KMS-11 (cell line): ENCODE data around the gene TMEM150B.

Source experiments
- H2AFZ ChIP-seq: fragments of 200-600 bp; sonication (generic); 2 replicates; pipeline ENCODE4 v1.6.1; 2016; ENCODE audit warnings: antibody characterized with exemption, mixed run types, low read depth
- H3K27ac ChIP-seq: fragments of 200-600 bp; sonication (generic); 2 replicates; pipeline ENCODE4 v1.6.1; 2016; ENCODE audit warnings: mild to moderate bottlenecking, mixed run types
- H3K27me3 ChIP-seq: fragments of 200-600 bp; sonication (generic); 2 replicates; pipeline ENCODE4 v1.6.1; 2017; ENCODE audit warnings: mild to moderate bottlenecking, low read depth, mixed run types, moderate library complexity; ENCODE audit not compliant: insufficient read depth
- H3K36me3 ChIP-seq: fragments of 200-600 bp; sonication (generic); 2 replicates; pipeline ENCODE4 v1.6.1; 2017; ENCODE audit warnings: mild to moderate bottlenecking, mixed run types; ENCODE audit not compliant: insufficient read depth
- H3K4me1 ChIP-seq: fragments of 200-600 bp; sonication (generic); 2 replicates; pipeline ENCODE4 v1.6.1; 2016; ENCODE audit warnings: mild to moderate bottlenecking, low read depth, mixed run types; ENCODE audit not compliant: poor library complexity, severe bottlenecking
- H3K4me2 ChIP-seq: fragments of 200-600 bp; sonication (generic); 2 replicates; pipeline ENCODE4 v1.7.0; 2016; ENCODE audit warnings: mild to moderate bottlenecking, mixed run types
- H3K4me3 ChIP-seq: fragments of 200-600 bp; sonication (generic); IDR thresholded peaks from 2 replicates; pipeline ENCODE4 v1.6.1; 2017; ENCODE audit warnings: low read depth, low read length, mixed read lengths; ENCODE audit not compliant: insufficient read depth
- H3K79me2 ChIP-seq: fragments of 200-600 bp; sonication (generic); 2 replicates; pipeline ENCODE4 v1.6.1; 2016; ENCODE audit warnings: low read depth, mixed run types; ENCODE audit not compliant: insufficient read depth
- H3K9ac ChIP-seq: fragments of 200-600 bp; sonication (generic); 2 replicates; pipeline ENCODE4 v1.6.1; 2016; ENCODE audit warnings: mild to moderate bottlenecking, mixed run types
- H4K20me1 ChIP-seq: fragments of 200-600 bp; sonication (generic); 2 replicates; pipeline ENCODE4 v1.6.1; 2016; ENCODE audit warnings: mild to moderate bottlenecking, mixed run types; ENCODE audit not compliant: insufficient read depth
- CTCF ChIP-seq: fragments of 200-600 bp; sonication (generic); conservative IDR thresholded peaks from 2 replicates; pipeline ENCODE4 v1.6.1; 2017; ENCODE audit warnings: low read depth, mild to moderate bottlenecking, antibody characterized with exemption, low read length, moderate library complexity, mixed read lengths

Gene TMEM150B

GRCh38 chr19:55275851-55276719, 49.1 kb downstream of the TMEM150B start:
- Histone ChIP-seq H3K79me2 (peaks cover 7% of the 10 kb centered on the region; the same call in 1 of the 2 replicates), H3K9ac (no peak overlapping the region), H3K36me3 (0 out of 2 replicates have a peak, but pooled peaks cover 3% of the 10 kb centered on the region), H3K27ac (no peak overlapping the region), H3K4me2 (no peak overlapping the region), H3K4me1 (peaks cover 16% of the 10 kb centered on the region), H3K4me3 (no peak overlapping the region), H2AFZ (no peak overlapping the region), H3K27me3 (no peaks in the 10 kb centered on the region), H4K20me1 (no peaks in the 10 kb centered on the region)
- no peak for TF ChIP-seq CTCF

- no peak for TF ChIP-seq CTCF
- H3K79me2 ChIP-seq = peaks cover under 1% of the 10 kb centered on the region; the same call in 1 of the 2 replicates
- peaks cover 7% of the 10 kb centered on the region for H3K4me1 ChIP-seq
- no peaks in the 10 kb centered on the region for H3K27me3 ChIP-seq
- no peaks in the 10 kb centered on the region for H4K20me1 ChIP-seq
- no peak overlapping the region for H3K27ac ChIP-seq
- H3K9ac ChIP-seq = no peak overlapping the region
- H3K4me3 ChIP-seq = no peak overlapping the region
- H3K36me3 ChIP-seq = 0 out of 2 replicates have a peak, but pooled peaks cover 3% of the 10 kb centered on the region
- no peak overlapping the region for H3K4me2 ChIP-seq
- H2AFZ ChIP-seq = no peak overlapping the region
These were observed 51.0 kb downstream of the TMEM150B start for GRCh38 chr19:55273978-55274707.

- Histone ChIP-seq H4K20me1 (no peaks in the 10 kb centered on the region), H3K36me3 (no peaks in the 10 kb centered on the region), H3K4me1 (peaks cover 7% of the 10 kb centered on the region), H3K27me3 (no peaks in the 10 kb centered on the region), H3K79me2 (no peaks in the 10 kb centered on the region; the same call in 1 of the 2 replicates), H3K4me3 (no peak overlapping the region), H3K9ac (no peak overlapping the region), H3K4me2 (no peak overlapping the region), H2AFZ (no peak overlapping the region), H3K27ac (no peak overlapping the region)
- no peak for TF ChIP-seq CTCF
These were observed 53.0 kb downstream of the TMEM150B start for GRCh38 chr19:55272142-55272541.

- Histone ChIP-seq H3K79me2 (no peaks in the 10 kb centered on the region; the same call in 1 of the 2 replicates), H3K36me3 (no peaks in the 10 kb centered on the region), H3K27ac (no peak overlapping the region), H3K27me3 (no peaks in the 10 kb centered on the region), H3K4me1 (no peaks in the 10 kb centered on the region), H3K9ac (no peak overlapping the region), H2AFZ (no peak overlapping the region), H4K20me1 (no peaks in the 10 kb centered on the region), H3K4me2 (no peak overlapping the region), H3K4me3 (no peak overlapping the region)
- no peak for TF ChIP-seq CTCF
These were observed 54.8 kb downstream of the TMEM150B start for GRCh38 chr19:55270172-55270942.
